Lower leg skin (tissue), 3 donors: ENCODE results near the gene MORC2.

Experiments used
- POLR2A ChIP-seq, 2 donors: fragments of 450-650 bp; IDR thresholded peaks; one replicate each; pipeline ENCODE4 v1.6.1; 2016 to 2017; ENCODE audit warnings: antibody characterized with exemption in 2 of 2, mild to moderate bottlenecking in 1 of 2, moderate library complexity in 1 of 2
- TF ChIP-seq, protein P1 (sequence below), 3 donors: fragments of 450-650 bp; IDR thresholded peaks; one replicate each; pipeline ENCODE4 v1.5.1; 2016; ENCODE audit warnings: antibody characterized with exemption in 3 of 3, mild to moderate bottlenecking in 3 of 3, moderate library complexity in 2 of 3

DNA sequence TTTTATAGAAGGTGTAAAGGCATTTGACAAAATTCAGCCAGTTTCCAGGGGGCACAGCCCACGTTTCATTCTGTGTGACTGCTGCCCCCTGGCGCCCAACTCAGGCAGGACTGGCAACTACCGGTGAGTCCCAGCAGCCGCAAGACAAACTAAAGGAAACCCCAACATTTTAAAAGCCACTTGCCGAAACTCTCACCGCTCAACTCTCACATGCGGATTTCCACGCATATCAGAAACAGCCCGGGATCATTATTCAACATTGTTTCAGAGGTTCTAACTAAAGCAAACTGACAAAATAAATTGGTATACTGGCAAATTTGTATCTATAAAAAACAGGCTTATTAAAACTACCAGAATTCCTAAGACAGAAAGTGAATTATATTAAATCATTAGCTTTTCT lies 48.2 kb downstream of the MORC2 start:
- TF ChIP-seq, protein P1, sequence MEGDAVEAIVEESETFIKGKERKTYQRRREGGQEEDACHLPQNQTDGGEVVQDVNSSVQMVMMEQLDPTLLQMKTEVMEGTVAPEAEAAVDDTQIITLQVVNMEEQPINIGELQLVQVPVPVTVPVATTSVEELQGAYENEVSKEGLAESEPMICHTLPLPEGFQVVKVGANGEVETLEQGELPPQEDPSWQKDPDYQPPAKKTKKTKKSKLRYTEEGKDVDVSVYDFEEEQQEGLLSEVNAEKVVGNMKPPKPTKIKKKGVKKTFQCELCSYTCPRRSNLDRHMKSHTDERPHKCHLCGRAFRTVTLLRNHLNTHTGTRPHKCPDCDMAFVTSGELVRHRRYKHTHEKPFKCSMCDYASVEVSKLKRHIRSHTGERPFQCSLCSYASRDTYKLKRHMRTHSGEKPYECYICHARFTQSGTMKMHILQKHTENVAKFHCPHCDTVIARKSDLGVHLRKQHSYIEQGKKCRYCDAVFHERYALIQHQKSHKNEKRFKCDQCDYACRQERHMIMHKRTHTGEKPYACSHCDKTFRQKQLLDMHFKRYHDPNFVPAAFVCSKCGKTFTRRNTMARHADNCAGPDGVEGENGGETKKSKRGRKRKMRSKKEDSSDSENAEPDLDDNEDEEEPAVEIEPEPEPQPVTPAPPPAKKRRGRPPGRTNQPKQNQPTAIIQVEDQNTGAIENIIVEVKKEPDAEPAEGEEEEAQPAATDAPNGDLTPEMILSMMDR (IDR thresholded peaks at IDR 0.05) = peak in 1 of 3 donors; percentile 44
- no peak for TF ChIP-seq POLR2A (IDR thresholded peaks at IDR 0.05)
